A549 (cell line): ENCODE measurements around the gene ADO. TPM values are rescaled to one million over a fixed set of nuclear protein-coding genes. Genes with fewer than 3 reads are reported as not detected.

Experiments
- ATAC-seq, 2 experiments: fragments of 200-7000 bp in 1 of 2; fragments of >200 bp in 1 of 2; cut with Nextera tagmentation in 1 of 2; cut with Tn5 transposase in 1 of 2; 3 replicates each; pipeline versions ENCODE4 v1.8.0 to v1.9.1; 2018 to 2020; ENCODE audit warnings: mild to moderate bottlenecking in 1 of 2, moderate library complexity in 1 of 2
- CTCF ChIA-PET: fragments of 300-600 bp; sonication (Branson Sonifier 250); formaldehyde crosslinking; extraction: SDS; loops from one replicate; lab custom pipeline; 2021; ENCODE audit warnings: antibody characterized with exemption, inconsistent platforms; lab: Yijun Ruan, JAX
- POLR2A ChIA-PET: fragments of 350-600 bp; formaldehyde crosslinking; extraction: SDS; loops from one replicate; lab custom pipeline; 2021; ENCODE audit warnings: antibody characterized with exemption, inconsistent platforms; lab: Yijun Ruan, JAX
- DNase-seq, 2 experiments: peaks; one replicate each; pipeline versions ENCODE4 v3.0.0 to v3.0.0-alpha.2; 2011 to 2016; ENCODE audit warnings: low read depth in 1 of 2, low spot score in 1 of 2
- FAIRE-seq: peaks from 2 replicates; lab custom pipeline; 2011; peaks lifted over from hg19 to GRCh38; lab: Jason Lieb, UNC
- H3K27ac ChIP-seq, 2 experiments: fragments of >200 bp; sonication (Bioruptor Twin); formaldehyde crosslinking; 3 replicates each; pipeline ENCODE4 v1.5.1; 2016 to 2017
- H3K4me1 ChIP-seq: fragments of >200 bp; sonication (Bioruptor Twin); formaldehyde crosslinking; 3 replicates; pipeline ENCODE4 v1.6.1; 2016
- H3K4me2 ChIP-seq: fragments of >200 bp; sonication (Bioruptor Twin); formaldehyde crosslinking; 3 replicates; pipeline ENCODE4 v1.6.1; 2016
- H3K4me3 ChIP-seq: fragments of >200 bp; sonication (Bioruptor Twin); formaldehyde crosslinking; 3 replicates; pipeline ENCODE4 v1.5.1; 2016
- H3K9me3 ChIP-seq: fragments of >200 bp; sonication (Bioruptor Twin); formaldehyde crosslinking; 3 replicates; pipeline ENCODE4 v1.6.1; 2016
- ATOH8 ChIP-seq: fragments of 250-450 bp; sonication (Bioruptor Pico); IDR thresholded peaks from 2 replicates; pipeline ENCODE4 v1.5.0; 2020; ENCODE audit warnings: low read depth, mild to moderate bottlenecking, moderate library complexity
- BCL3 ChIP-seq: fragments of >200 bp; sonication (Bioruptor Twin); formaldehyde crosslinking; IDR thresholded peaks from 3 replicates; pipeline ENCODE4 v1.6.1; 2016
- CBX8 ChIP-seq: fragments of 200-600 bp; sonication (generic); IDR thresholded peaks from 2 replicates; pipeline ENCODE4 v1.6.1; 2016
- EHF ChIP-seq: fragments of 250-450 bp; sonication (Bioruptor Pico); IDR thresholded peaks from 2 replicates; pipeline ENCODE4 v1.5.0; 2020; ENCODE audit warnings: mild to moderate bottlenecking
- EHMT2 ChIP-seq: fragments of 200-600 bp; sonication (generic); IDR thresholded peaks from 2 replicates; pipeline ENCODE4 v1.6.1; 2016; ENCODE audit warnings: antibody characterized with exemption, low read depth, mild to moderate bottlenecking, moderate library complexity
- ELK1 ChIP-seq: fragments of 150-350 bp; IDR thresholded peaks from 2 replicates; pipeline ENCODE4 v1.6.1; 2014; ENCODE audit warnings: low read depth, mild to moderate bottlenecking, low read length
- EP300 ChIP-seq, 2 experiments: fragments of >200 bp; sonication (Bioruptor Twin); formaldehyde crosslinking; IDR thresholded peaks; 2 replicates in 1 of 2; 3 replicates in 1 of 2; pipeline ENCODE4 v1.6.1; 2016 to 2017
- FOSB ChIP-seq: fragments of 250-450 bp; sonication (Bioruptor Pico); IDR thresholded peaks from 2 replicates; pipeline ENCODE4 v1.5.0; 2020; ENCODE audit warnings: mild to moderate bottlenecking, moderate library complexity
- FOSL2 ChIP-seq, 2 experiments: fragments of 450-650 bp in 1 of 2; fragments of >200 bp in 1 of 2; sonication (Bioruptor Twin) in 1 of 2; formaldehyde crosslinking; IDR thresholded peaks; 2 replicates each; pipeline versions ENCODE4 v1.5.0 to v1.6.1; 2016 to 2020; ENCODE audit warnings: mild to moderate bottlenecking in 1 of 2, moderate library complexity in 1 of 2
- FOXS1 ChIP-seq: fragments of 250-450 bp; sonication (Bioruptor Pico); IDR thresholded peaks from 2 replicates; pipeline ENCODE4 v1.5.0; 2020; ENCODE audit warnings: mild to moderate bottlenecking, moderate library complexity
- HEYL ChIP-seq: fragments of 250-450 bp; sonication (Bioruptor Pico); IDR thresholded peaks from 2 replicates; pipeline ENCODE4 v1.8.0; 2021; ENCODE audit warnings: mild to moderate bottlenecking, moderate library complexity
- HMGXB4 ChIP-seq: fragments of 250-450 bp; sonication (Bioruptor Pico); IDR thresholded peaks from 2 replicates; pipeline ENCODE4 v1.5.0; 2021; ENCODE audit warnings: mild to moderate bottlenecking, moderate library complexity, borderline replicate concordance
- JUN ChIP-seq, 2 experiments: fragments of >200 bp; sonication (Bioruptor Twin); formaldehyde crosslinking; IDR thresholded peaks; 2 replicates in 1 of 2; 3 replicates in 1 of 2; pipeline ENCODE4 v1.6.1; 2016 to 2017
- JUNB ChIP-seq: fragments of >200 bp; sonication (Bioruptor Twin); formaldehyde crosslinking; IDR thresholded peaks from 2 replicates; pipeline ENCODE4 v1.6.1; 2016
- KDM1A ChIP-seq: fragments of 200-600 bp; sonication (generic); IDR thresholded peaks from 2 replicates; pipeline ENCODE4 v1.6.1; 2016; ENCODE audit warnings: low read depth, mild to moderate bottlenecking
- KDM5A ChIP-seq: fragments of 200-600 bp; sonication (generic); IDR thresholded peaks from 2 replicates; pipeline ENCODE4 v1.6.1; 2016; ENCODE audit warnings: antibody characterized with exemption, mild to moderate bottlenecking
- MYC ChIP-seq: IDR thresholded peaks from 2 replicates; pipeline ENCODE4 v1.6.1; 2012; ENCODE audit warnings: mild to moderate bottlenecking, inconsistent platforms, low read length, improper control_type of control experiment, borderline replicate concordance
- NFE2L2 ChIP-seq: fragments of 150-350 bp; conservative IDR thresholded peaks from 2 replicates; pipeline ENCODE4 v1.6.1; 2014; ENCODE audit warnings: low read length
- PHF8 ChIP-seq: fragments of 200-600 bp; sonication (generic); IDR thresholded peaks from 2 replicates; pipeline ENCODE4 v1.6.1; 2016; ENCODE audit warnings: low read depth, mild to moderate bottlenecking, antibody characterized with exemption, moderate library complexity, borderline replicate concordance
- POLR2A ChIP-seq: IDR thresholded peaks from 2 replicates; pipeline ENCODE4 v1.6.1; 2012; ENCODE audit warnings: mild to moderate bottlenecking, low read length
- RARB ChIP-seq: fragments of 250-450 bp; sonication (Bioruptor Pico); IDR thresholded peaks from 2 replicates; pipeline ENCODE4 v1.8.0; 2021; ENCODE audit warnings: mild to moderate bottlenecking, moderate library complexity
- REST ChIP-seq: fragments of 200-600 bp; sonication (generic); IDR thresholded peaks from 2 replicates; pipeline ENCODE4 v1.6.1; 2016; ENCODE audit warnings: antibody characterized with exemption, mild to moderate bottlenecking, moderate library complexity
- RFX5 ChIP-seq: fragments of 450-650 bp; IDR thresholded peaks from 2 replicates; pipeline ENCODE4 v1.7.1; 2014; ENCODE audit warnings: antibody characterized with exemption, mild to moderate bottlenecking, moderate library complexity
- RNF2 ChIP-seq: fragments of 200-600 bp; sonication (generic); IDR thresholded peaks from 2 replicates; pipeline ENCODE4 v1.6.1; 2016; ENCODE audit warnings: low read depth, mild to moderate bottlenecking, antibody characterized with exemption, moderate library complexity, borderline replicate concordance
- SREBF2 ChIP-seq: fragments of 450-650 bp; IDR thresholded peaks from 2 replicates; pipeline ENCODE4 v1.6.1; 2014; ENCODE audit warnings: mild to moderate bottlenecking, moderate library complexity
- TFCP2L1 ChIP-seq: fragments of 250-450 bp; sonication (Bioruptor Pico); IDR thresholded peaks from 2 replicates; pipeline ENCODE4 v1.5.0; 2021; ENCODE audit warnings: mild to moderate bottlenecking
- USF2 ChIP-seq: fragments of 450-650 bp; IDR thresholded peaks from 2 replicates; pipeline ENCODE4 v1.6.1; 2014; ENCODE audit warnings: antibody characterized with exemption
- ZSCAN20 ChIP-seq: fragments of 250-450 bp; sonication (Bioruptor Pico); IDR thresholded peaks from 2 replicates; pipeline ENCODE4 v1.8.0; 2022; ENCODE audit warnings: mild to moderate bottlenecking, moderate library complexity
- WGBS: methylation state at CpG from one replicate; pipeline ENCODE4 v1.1.6; 2017; ENCODE audit errors: missing lambda C conversion rate; 5-methylcytosine and 5-hydroxymethylcytosine counted together
- polyA plus RNA-seq, 4 experiments: library from polyadenylated mRNA; depleted of rRNA in 3 of 4; stranded (reverse); fragments of >200 nt; fragmentation: RNase III in 1 of 4; extraction: RNeasy Plus Mini Kit Qiagen cat#74134 plus additional on column Dnase treatment in 1 of 4; gene quantifications; 2 replicates in 3 of 4; 3 replicates in 1 of 4; pipeline ENCODE4 v1.2.3, GENCODE V29; 2011 to 2017

ADO gene
- polyA plus RNA-seq, 2 of the 4 experiments (the other 2 are of a cell fraction): 18.8 to 23.2 TPM

- no peaks in the 10 kb centered on the region for H3K4me1 ChIP-seq
- no peak overlapping the region for H3K4me3 ChIP-seq
- TF ChIP-seq CBX8 (no peak), SREBF2 (no peak), USF2 (no peak), ATOH8 (CRISPR knock-in tag) (no peak), FOSB (no peak), EHMT2 (no peak), PHF8 (no peak), RNF2 (no peak), MYC (no peak), KDM5A (no peak), HEYL (CRISPR knock-in tag) (no peak), FOSL2 (IDR thresholded peaks at IDR 0.05) (no peak), FOSL2 (CRISPR knock-in tag; IDR thresholded peaks at IDR 0.05) (no peak), KDM1A (no peak), EHF (CRISPR knock-in tag) (no peak)
- DNase-seq (no peak), ATAC-seq (no peak), FAIRE-seq (no peak)
- CTCF ChIA-PET: no interaction called here
- H3K27ac ChIP-seq: no peak overlapping the region
- POLR2A ChIA-PET: no interaction called here
- H3K9me3 ChIP-seq: peaks cover 10% of the 10 kb centered on the region; the same call in 1 of the 3 replicates
- H3K4me2 ChIP-seq: no peak overlapping the region
These were observed 42.9 kb downstream of the ADO start for GRCh38 chr10:62847433-62847832.

- Histone ChIP-seq H3K4me1 (no peaks in the 10 kb centered on the region), H3K9me3 (peaks cover 10% of the 10 kb centered on the region; the same call in 1 of the 3 replicates), H3K27ac (no peak overlapping the region), H3K4me2 (no peak overlapping the region), H3K4me3 (no peak overlapping the region)
- ChIA-PET CTCF (no interaction called here), POLR2A (no interaction called here)
- no peak for ATAC-seq
- no peak for DNase-seq
- no peak for FAIRE-seq
- 24% methylated on average over 3 of the region's 3 CpGs for WGBS
- no peak for TF ChIP-seq HMGXB4 (CRISPR knock-in tag)
- no peak for TF ChIP-seq NFE2L2
- no peak for TF ChIP-seq JUN (IDR thresholded peaks at IDR 0.05)
- no peak for TF ChIP-seq EP300 (IDR thresholded peaks at IDR 0.05)
- no peak for TF ChIP-seq FOXS1 (CRISPR knock-in tag)
- no peak for TF ChIP-seq ELK1
- TF ChIP-seq JUNB: no peak
- no peak for TF ChIP-seq RARB
- no peak for TF ChIP-seq RFX5
- TF ChIP-seq REST: no peak
- no peak for TF ChIP-seq POLR2A
- TF ChIP-seq TFCP2L1 (CRISPR knock-in tag): no peak
- TF ChIP-seq MYC: no peak
- no peak for TF ChIP-seq EHF (CRISPR knock-in tag)
- TF ChIP-seq ZSCAN20 (CRISPR knock-in tag): no peak
- no peak for TF ChIP-seq BCL3
These were observed 46.1 kb downstream of the ADO start for GRCh38 chr10:62850646-62851045.
